Ishikawa (cell line): ENCODE results near the gene MLX.

Experiments used
- EP300 ChIP-seq: IDR thresholded peaks from 2 replicates; pipeline ENCODE4 v1.6.1; 2012; ENCODE audit warnings: borderline replicate concordance
- RAD21 ChIP-seq: IDR thresholded peaks from 2 replicates; pipeline ENCODE4 v1.6.1; 2012; ENCODE audit warnings: low read depth
- TAF1 ChIP-seq: IDR thresholded peaks from 2 replicates; pipeline ENCODE4 v1.6.1; 2012; ENCODE audit warnings: low read depth, mild to moderate bottlenecking
- YY1 ChIP-seq: IDR thresholded peaks from 2 replicates; pipeline ENCODE4 v1.6.1; 2012; ENCODE audit warnings: low read depth

- TF ChIP-seq RAD21, result no peak
- no peak for TF ChIP-seq TAF1
- no peak for TF ChIP-seq YY1
- TF ChIP-seq EP300, result no peak
These were observed 6.2 kb downstream of the MLX start for GRCh38 chr17:42573095-42573494.
